Mesodermal cell (in vitro differentiated cells): Measurements from ENCODE around the gene FGFR2.

ENCODE experiments used
- H3K27ac ChIP-seq: 2 replicates; pipeline ENCODE4 v1.7.0; 2013; ENCODE audit warnings: mild to moderate bottlenecking, low read depth, low read length, moderate library complexity; ENCODE audit not compliant: severe bottlenecking
- H3K36me3 ChIP-seq: 2 replicates; pipeline ENCODE4 v1.7.1; 2013; ENCODE audit warnings: mild to moderate bottlenecking, low read length, moderate library complexity; ENCODE audit not compliant: control insufficient read depth, insufficient read depth
- H3K4me1 ChIP-seq: one replicate; pipeline ENCODE4 v1.7.1; 2013; ENCODE audit warnings: mild to moderate bottlenecking, low read length; ENCODE audit not compliant: insufficient read depth, control insufficient read depth, poor library complexity, severe bottlenecking
- H3K4me3 ChIP-seq: 2 replicates; pipeline ENCODE4 v1.7.0; 2013; ENCODE audit warnings: low read length, control low read depth, mild to moderate bottlenecking; ENCODE audit not compliant: insufficient read depth, poor library complexity, severe bottlenecking; ENCODE audit errors: extremely low read depth
- H3K9me3 ChIP-seq: 2 replicates; pipeline ENCODE4 v1.7.1; 2013; ENCODE audit warnings: mild to moderate bottlenecking, low read length, moderate library complexity; ENCODE audit not compliant: control insufficient read depth
- WGBS, 2 experiments: methylation state at CpG; one replicate each; pipeline ENCODE4 v1.1.5; 2013; ENCODE audit warnings: missing lambda C conversion rate in 2 of 2; ENCODE audit not compliant: insufficient coverage in 2 of 2; 5-methylcytosine and 5-hydroxymethylcytosine counted together

FGFR2 gene

GRCh38 chr10:121596689-121597503, 1.3 kb downstream of the FGFR2 start:
- Histone ChIP-seq H3K4me3 (peak overlapping the region; percentile 71), H3K9me3 (no peaks in the 10 kb centered on the region), H3K36me3 (peaks cover 14% of the 10 kb centered on the region), H3K4me1 (peaks cover 11% of the 10 kb centered on the region), H3K27ac (peak overlapping the region; percentile 46)
- 0 to 2% methylated on average over 45 to 46 of the region's 54 CpGs for WGBS, 2 experiments

- peak overlapping the region; percentile 46 for H3K27ac ChIP-seq
- H3K4me3 ChIP-seq = peak overlapping the region; percentile 71
- peaks cover 9% of the 10 kb centered on the region for H3K4me1 ChIP-seq
- H3K36me3 ChIP-seq = peaks cover 14% of the 10 kb centered on the region
- H3K9me3 ChIP-seq = no peaks in the 10 kb centered on the region
- 7% methylated on average over 16 to 25 of the region's 28 CpGs for WGBS, 2 experiments
Measured at GRCh38 chr10:121595806-121596688, 2.2 kb downstream of the FGFR2 start.

DNA sequence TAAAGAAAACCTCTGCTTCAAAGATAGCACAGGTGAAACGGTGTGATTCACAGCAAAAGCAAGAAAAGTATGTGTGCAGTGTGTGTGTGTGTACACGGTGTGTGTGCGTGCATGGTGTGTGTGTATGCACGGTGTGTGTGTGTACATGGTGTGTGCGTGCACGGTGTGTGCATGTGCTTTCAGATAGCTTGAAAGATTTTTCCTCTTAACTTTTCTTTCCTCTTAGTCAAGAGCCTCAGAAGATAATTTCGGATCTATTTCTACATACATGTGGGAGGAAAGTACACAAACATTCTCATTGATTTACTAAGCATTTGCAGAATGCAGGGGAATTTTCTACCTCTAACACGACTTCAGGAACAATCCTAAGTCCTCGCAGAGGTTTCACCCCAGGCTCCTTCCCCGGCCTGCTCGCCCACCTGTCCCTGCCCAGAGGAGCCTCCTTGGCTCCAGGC, 2.9 kb downstream of the FGFR2 start:
- no peaks in the 10 kb centered on the region for H3K9me3 ChIP-seq
- no peak overlapping the region for H3K27ac ChIP-seq
- peaks cover 5% of the 10 kb centered on the region for H3K4me1 ChIP-seq
- H3K4me3 ChIP-seq = peak overlapping the region; percentile 71
- peaks cover 14% of the 10 kb centered on the region for H3K36me3 ChIP-seq
- 37 to 50% methylated on average over 7 to 8 of the region's 11 CpGs for WGBS, 2 experiments

DNA sequence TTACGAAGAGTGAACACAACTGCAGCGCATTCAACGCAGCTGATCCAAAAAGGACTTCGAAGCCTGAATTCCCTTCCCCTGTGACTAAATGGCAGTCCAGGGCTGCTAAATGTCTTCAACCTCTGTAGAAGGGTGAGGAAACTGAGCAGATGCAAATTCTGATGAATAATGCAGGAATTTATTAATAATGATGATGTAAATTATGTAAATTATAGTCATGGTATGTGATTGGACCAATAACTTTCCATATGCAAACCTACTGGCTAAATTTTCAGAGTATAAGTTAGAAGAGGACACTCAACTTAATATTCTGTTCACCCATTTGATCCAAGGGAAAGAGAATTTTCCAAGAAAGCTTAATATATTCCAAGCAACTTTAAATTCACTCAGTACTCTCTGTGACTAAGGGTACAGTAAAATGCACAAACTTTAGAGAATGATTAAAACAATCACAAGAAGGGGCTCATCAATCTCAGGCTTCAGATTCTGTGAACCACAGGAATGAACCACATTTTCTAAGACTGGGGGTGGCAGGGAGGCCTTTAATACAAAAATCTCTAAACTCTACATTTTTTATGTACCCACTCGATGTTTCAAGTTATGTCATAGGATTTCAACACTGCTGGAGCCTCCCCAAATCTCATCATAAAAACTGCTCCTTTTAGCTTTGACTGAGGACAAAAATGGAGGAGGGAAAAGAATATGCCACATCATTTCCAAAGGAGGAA, 3.5 kb downstream of the FGFR2 start:
- 81 to 82% methylated on average over 4 to 5 of the region's 5 CpGs for WGBS, 2 experiments
- H3K9me3 ChIP-seq = no peaks in the 10 kb centered on the region
- peaks cover 14% of the 10 kb centered on the region for H3K36me3 ChIP-seq
- H3K27ac ChIP-seq = no peak overlapping the region
- H3K4me1 ChIP-seq = peaks cover 5% of the 10 kb centered on the region
- peak overlapping the region; percentile 71 for H3K4me3 ChIP-seq

DNA sequence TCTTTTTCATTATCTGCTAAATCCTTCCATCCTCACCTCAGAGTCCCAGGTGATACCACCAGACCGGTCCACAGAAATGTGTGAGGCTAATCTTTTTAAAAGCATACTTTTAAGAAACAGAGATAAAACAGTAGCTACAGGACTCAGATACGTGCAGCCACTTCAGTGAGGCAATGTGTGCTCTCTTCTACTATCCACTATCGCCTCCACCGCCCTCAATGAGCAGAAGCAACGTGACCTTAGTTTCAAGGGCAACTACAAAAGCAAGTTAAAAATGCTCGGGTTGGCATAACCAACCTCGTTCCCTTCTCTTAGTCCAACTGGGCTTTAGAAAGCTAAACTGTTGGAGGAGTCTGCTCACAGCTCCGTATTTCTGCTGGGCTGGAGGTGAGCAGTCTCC, 4.2 kb downstream of the FGFR2 start:
- H3K4me1 ChIP-seq = peaks cover 5% of the 10 kb centered on the region
- H3K27ac ChIP-seq = no peak overlapping the region

GRCh38 chr10:121593281-121594075, 4.8 kb downstream of the FGFR2 start:
- Histone ChIP-seq H3K9me3 (no peaks in the 10 kb centered on the region), H3K4me3 (no peak overlapping the region), H3K27ac (no peak overlapping the region), H3K36me3 (peaks cover 14% of the 10 kb centered on the region), H3K4me1 (peaks cover 5% of the 10 kb centered on the region)
- WGBS, 2 experiments = 89 to 97% methylated on average over 18 to 19 of the region's 20 CpGs

More for the DNA sequence above, 4.2 kb downstream of the FGFR2 start:
- peaks cover 14% of the 10 kb centered on the region for H3K36me3 ChIP-seq
- H3K4me3 ChIP-seq = no peak overlapping the region
- 89 to 90% methylated on average over 7 of the region's 8 CpGs for WGBS, 2 experiments
- H3K9me3 ChIP-seq = no peaks in the 10 kb centered on the region

GRCh38 chr10:121592155-121592890, 5.9 kb downstream of the FGFR2 start:
- WGBS, 2 experiments = 87 to 88% methylated on average over 17 to 18 of the region's 18 CpGs
- Histone ChIP-seq H3K36me3 (peaks cover 14% of the 10 kb centered on the region), H3K9me3 (no peaks in the 10 kb centered on the region), H3K27ac (no peak overlapping the region), H3K4me3 (no peak overlapping the region), H3K4me1 (peaks cover 5% of the 10 kb centered on the region)

DNA sequence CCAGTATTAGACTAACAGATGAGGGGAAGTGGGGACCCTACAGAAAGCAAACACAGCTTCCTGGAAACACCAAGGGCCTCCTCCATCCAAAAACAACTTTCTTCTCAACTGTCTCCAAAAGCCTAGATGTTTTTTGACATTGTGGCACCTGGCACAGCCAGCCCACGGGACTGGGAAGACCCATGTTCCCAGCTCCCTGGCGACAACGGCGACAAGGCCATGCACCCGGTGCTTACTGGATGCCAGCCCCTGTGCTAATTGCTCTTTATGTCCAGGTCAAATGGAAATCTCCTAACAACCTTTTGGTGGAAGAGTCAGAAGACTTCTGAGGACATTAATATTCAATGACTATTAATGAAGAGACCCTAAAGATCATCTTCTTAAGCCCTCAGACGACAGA, 7.1 kb downstream of the FGFR2 start:
- no peaks in the 10 kb centered on the region for H3K9me3 ChIP-seq
- H3K4me3 ChIP-seq = no peak overlapping the region
- peaks cover 5% of the 10 kb centered on the region for H3K4me1 ChIP-seq
- no peak overlapping the region for H3K27ac ChIP-seq
- 94 to 95% methylated on average over 6 of the region's 6 CpGs for WGBS, 2 experiments
- H3K36me3 ChIP-seq = peaks cover 14% of the 10 kb centered on the region

GRCh38 chr10:121590772-121591171, 7.5 kb downstream of the FGFR2 start:
- Histone ChIP-seq H3K9me3 (no peaks in the 10 kb centered on the region), H3K27ac (no peak overlapping the region), H3K36me3 (peaks cover 17% of the 10 kb centered on the region), H3K4me3 (no peak overlapping the region), H3K4me1 (peaks cover 5% of the 10 kb centered on the region)
- whole genome bisulfite sequencing, 2 experiments = 69 to 85% methylated on average over 7 to 8 of the region's 9 CpGs
